H1 (cell line): Measurements from ENCODE around the gene DNAL4. TPM values are rescaled to one million over a fixed set of nuclear protein-coding genes. Genes with fewer than 3 reads are reported as not detected.

Experiments used
- BRCA1 ChIP-seq: IDR thresholded peaks from 2 replicates; pipeline ENCODE4 v1.6.1; 2012; ENCODE audit warnings: low read depth, low read length, improper control_type of control experiment
- CBX8 ChIP-seq: fragments of 300-800, 300-1000 bp; sonication (generic); IDR thresholded peaks from 2 replicates; pipeline ENCODE4 v1.7.1; 2016; ENCODE audit warnings: low read depth, low read length, borderline replicate concordance
- JUND ChIP-seq: IDR thresholded peaks from 2 replicates; pipeline ENCODE4 v1.6.1; 2011; ENCODE audit warnings: mild to moderate bottlenecking, improper control_type of control experiment, low read length
- SIN3A ChIP-seq, 2 experiments: IDR thresholded peaks in 1 of 2; conservative IDR thresholded peaks in 1 of 2; 2 replicates each; pipeline ENCODE4 v1.6.1; 2011 to 2012; ENCODE audit warnings: low read length in 2 of 2, improper control_type of control experiment in 1 of 2, low read depth in 1 of 2, mild to moderate bottlenecking in 1 of 2
- polyA plus RNA-seq, 7 experiments: library from polyadenylated mRNA; depleted of rRNA in 3 of 7; stranded (reverse) in 5 of 7; unstranded in 2 of 7; fragments of >200 nt in 5 of 7; fragments of 200-250 nt in 2 of 7; gene quantifications; 1 replicate in 5 of 7; 2 replicates in 1 of 7; 4 replicates in 1 of 7; pipeline versions ENCODE4 v1.2.1 to v1.2.3, GENCODE V29; 2011 to 2013; ENCODE audit warnings: missing spikeins in 2 of 7, mixed read lengths in 2 of 7
- total RNA-seq: library from RNA; stranded (reverse); fragmentation: NEBNext Ultra II Directional; extraction: Animal tissue kit (Norgen Biotek cat#: 25700); gene quantifications from 2 replicates; pipeline ENCODE4 v1.2.1, GENCODE V29; 2021

Gene DNAL4
- total and polyA plus RNA-seq, 2 of the 8 experiments (the other 6 are each of a cell fraction or from before 2014, with no cell fraction given): 8.8 to 14.0 TPM

DNA sequence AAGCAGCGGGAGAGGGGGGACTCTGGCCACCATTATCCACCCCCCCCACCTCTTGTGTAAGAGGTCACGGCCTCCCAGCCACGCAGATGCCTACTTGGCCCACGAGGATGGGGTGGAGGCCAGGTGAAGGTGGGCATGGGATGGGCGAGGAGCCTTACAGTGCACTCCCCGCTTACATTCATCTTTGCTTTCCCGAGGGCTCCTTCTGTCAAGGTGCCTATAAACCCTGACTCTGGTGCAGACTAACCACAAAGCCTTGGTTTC, 36.8 kb upstream of the DNAL4 start (continued):
- TF ChIP-seq BRCA1 (no peak), JUND (no peak), CBX8 (no peak), SIN3A (conservative IDR thresholded peaks at IDR 0.05 in 1 of 2, IDR thresholded peaks at IDR 0.05 in 1 of 2; ENCODE audit: low read depth in 1 of 2, low read length in 2 of 2) (no peak)
